NB4 (cell line): ENCODE measurements around the gene CNPY3.

Source experiments
- CTCF ChIP-seq: IDR thresholded peaks from one replicate; pipeline ENCODE4 v1.5.1; 2012; ENCODE audit warnings: low read depth, low read length
- MAX ChIP-seq: IDR thresholded peaks from 2 replicates; pipeline ENCODE4 v1.6.1; 2011; ENCODE audit warnings: low read depth, low read length
- MYC ChIP-seq: IDR thresholded peaks from 2 replicates; pipeline ENCODE4 v1.6.1; 2011; ENCODE audit warnings: low read depth, low read length
- POLR2A ChIP-seq: IDR thresholded peaks from 2 replicates; pipeline ENCODE4 v1.6.1; 2011; ENCODE audit warnings: mild to moderate bottlenecking; ENCODE audit not compliant: insufficient read length; ENCODE audit errors: extremely low read depth

GRCh38 chr6:42940493-42941045, 11.3 kb downstream of the CNPY3 start:
- no peak for TF ChIP-seq MAX
- no peak for TF ChIP-seq CTCF
- TF ChIP-seq POLR2A, result no peak
- TF ChIP-seq MYC, result no peak
